Epithelial cell of proximal tubule (primary cell): ENCODE data around the gene TMEM200B. TPM values are rescaled to one million over a fixed set of nuclear protein-coding genes. Genes with fewer than 3 reads are reported as not detected.

ENCODE experiments used
- DNase-seq: peaks from one replicate; pipeline ENCODE4 v3.0.0-alpha.2; 2011; ENCODE audit warnings: low read depth
- H3K4me3 ChIP-seq: 2 replicates; pipeline ENCODE4 v1.5.1; 2011; ENCODE audit warnings: low read depth, mild to moderate bottlenecking, low read length
- total RNA-seq: library from RNA; depleted of rRNA; stranded (reverse); fragments of >200 nt; gene quantifications from 2 replicates; pipeline ENCODE4 v1.2.3, GENCODE V29; 2015
- TF ChIP-seq, protein P1 (sequence below): conservative IDR thresholded peaks from 2 replicates; pipeline ENCODE4 v1.5.1; 2012; ENCODE audit warnings: low read depth, mild to moderate bottlenecking, low read length

TMEM200B gene
- total RNA-seq, 1 donor from 2014 or later = 6.9 TPM

GRCh38 chr1:29077155-29077554 is 46.5 kb downstream of the TMEM200B start:
- TF ChIP-seq, protein P1, sequence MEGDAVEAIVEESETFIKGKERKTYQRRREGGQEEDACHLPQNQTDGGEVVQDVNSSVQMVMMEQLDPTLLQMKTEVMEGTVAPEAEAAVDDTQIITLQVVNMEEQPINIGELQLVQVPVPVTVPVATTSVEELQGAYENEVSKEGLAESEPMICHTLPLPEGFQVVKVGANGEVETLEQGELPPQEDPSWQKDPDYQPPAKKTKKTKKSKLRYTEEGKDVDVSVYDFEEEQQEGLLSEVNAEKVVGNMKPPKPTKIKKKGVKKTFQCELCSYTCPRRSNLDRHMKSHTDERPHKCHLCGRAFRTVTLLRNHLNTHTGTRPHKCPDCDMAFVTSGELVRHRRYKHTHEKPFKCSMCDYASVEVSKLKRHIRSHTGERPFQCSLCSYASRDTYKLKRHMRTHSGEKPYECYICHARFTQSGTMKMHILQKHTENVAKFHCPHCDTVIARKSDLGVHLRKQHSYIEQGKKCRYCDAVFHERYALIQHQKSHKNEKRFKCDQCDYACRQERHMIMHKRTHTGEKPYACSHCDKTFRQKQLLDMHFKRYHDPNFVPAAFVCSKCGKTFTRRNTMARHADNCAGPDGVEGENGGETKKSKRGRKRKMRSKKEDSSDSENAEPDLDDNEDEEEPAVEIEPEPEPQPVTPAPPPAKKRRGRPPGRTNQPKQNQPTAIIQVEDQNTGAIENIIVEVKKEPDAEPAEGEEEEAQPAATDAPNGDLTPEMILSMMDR = no peak
- H3K4me3 ChIP-seq = no peak overlapping the region
- DNase-seq = no peak

Other genes with a start within 250 kb of the TMEM200B start
- gene EPB41, start 209.3 kb downstream of the TMEM200B start, total RNA-seq = 15.5 and 16.1 TPM in 2 replicates
- 46.4 and 48.2 TPM in 2 replicates for gene SRSF4, start 58.0 kb upstream of the TMEM200B start, total RNA-seq
- gene MECR, start 107.0 kb upstream of the TMEM200B start, total RNA-seq = 19.7 and 38.8 TPM in 2 replicates
- 28.1 and 44.7 TPM in 2 replicates for gene PTPRU, start 112.6 kb upstream of the TMEM200B start, total RNA-seq